Neural cell (in vitro differentiated cells): ENCODE measurements around the gene MAOB. TPM values are rescaled to one million over a fixed set of nuclear protein-coding genes. Genes with fewer than 3 reads are reported as not detected.

Experiments used
- H2AFZ ChIP-seq: fragments of 200-600, 300-800 bp; sonication (generic), shearing (Covaris generic); 2 replicates; pipeline ENCODE4 v1.6.0; 2014; ENCODE audit warnings: low read depth, mild to moderate bottlenecking, antibody characterized with exemption, low read length, moderate library complexity
- H3F3A ChIP-seq: fragments of 200-600 bp; shearing (Covaris generic); 2 replicates; pipeline ENCODE4 v1.6.1; 2016; ENCODE audit warnings: mild to moderate bottlenecking, moderate library complexity, mixed read lengths, antibody characterized with exemption, low read length; ENCODE audit not compliant: insufficient read depth, poor library complexity, severe bottlenecking
- H3K27ac ChIP-seq: fragments of 200-600, 300-800 bp; sonication (generic), shearing (Covaris generic); 2 replicates; pipeline ENCODE4 v1.5.1; 2014; ENCODE audit warnings: mild to moderate bottlenecking, low read length, moderate library complexity
- H3K27me3 ChIP-seq: fragments of 300-800, 200-600 bp; sonication (generic), shearing (Covaris generic); 2 replicates; pipeline ENCODE4 v1.6.0; 2014; ENCODE audit warnings: mild to moderate bottlenecking, low read depth, low read length, moderate library complexity; ENCODE audit not compliant: insufficient read depth
- H3K36me3 ChIP-seq: fragments of 300-800, 200-600 bp; sonication (generic), shearing (Covaris generic); 2 replicates; pipeline ENCODE4 v1.5.1; 2014; ENCODE audit warnings: mild to moderate bottlenecking, antibody characterized with exemption, low read length, moderate library complexity; ENCODE audit not compliant: insufficient read depth
- H3K4me2 ChIP-seq: fragments of 300-800, 200-600 bp; sonication (generic), shearing (Covaris generic); 2 replicates; pipeline ENCODE4 v1.6.0; 2014; ENCODE audit warnings: mild to moderate bottlenecking, low read length
- H3K4me3 ChIP-seq: fragments of 300-800, 200-600 bp; sonication (generic), shearing (Covaris generic); 2 replicates; pipeline ENCODE4 v1.5.1; 2014; ENCODE audit warnings: mild to moderate bottlenecking, low read length, moderate library complexity
- H3K79me2 ChIP-seq: fragments of 200-600 bp; shearing (Covaris generic); replicated peaks from 2 replicates; pipeline ENCODE4 v1.6.0; 2014; ENCODE audit warnings: mild to moderate bottlenecking, low read length, moderate library complexity; ENCODE audit not compliant: insufficient read depth
- H3K9ac ChIP-seq: fragments of 300-800, 200-600 bp; sonication (generic), shearing (Covaris generic); 2 replicates; pipeline ENCODE4 v1.6.1; 2016; ENCODE audit warnings: mild to moderate bottlenecking, low read length, mixed read lengths
- H3K9me2 ChIP-seq: fragments of 200-600 bp; shearing (Covaris generic); 2 replicates; pipeline ENCODE4 v1.6.1; 2016; ENCODE audit warnings: mild to moderate bottlenecking, low read length, mixed read lengths; ENCODE audit not compliant: insufficient read depth
- H3K9me3 ChIP-seq: fragments of 200-600, 300-800 bp; sonication (generic), shearing (Covaris generic); 2 replicates; pipeline ENCODE4 v1.6.1; 2016; ENCODE audit warnings: mild to moderate bottlenecking, mixed run types, low read length, moderate library complexity, mixed read lengths
- H4K20me1 ChIP-seq: fragments of 200-600 bp; shearing (Covaris generic); 2 replicates; pipeline ENCODE4 v1.6.1; 2016; ENCODE audit warnings: mild to moderate bottlenecking, mixed run types; ENCODE audit not compliant: insufficient read depth
- EP300 ChIP-seq: fragments of 450-650 bp; conservative IDR thresholded peaks from 2 replicates; pipeline ENCODE4 v1.6.1; 2014; ENCODE audit warnings: antibody characterized with exemption, mild to moderate bottlenecking, moderate library complexity; ENCODE audit not compliant: poor library complexity, severe bottlenecking
- EZH2 ChIP-seq: fragments of 200-600, 300-800 bp; shearing (Covaris generic), sonication (generic); IDR thresholded peaks from 2 replicates; pipeline ENCODE4 v1.6.1; 2014; ENCODE audit warnings: antibody characterized with exemption, low read length, borderline replicate concordance, mild to moderate bottlenecking; ENCODE audit not compliant: insufficient read depth, poor library complexity, severe bottlenecking
- MXI1 ChIP-seq: fragments of 450-650 bp; conservative IDR thresholded peaks from 2 replicates; pipeline ENCODE4 v1.6.1; 2014; ENCODE audit warnings: antibody characterized with exemption, mild to moderate bottlenecking; ENCODE audit not compliant: poor library complexity, severe bottlenecking
- POLR2AphosphoS5 ChIP-seq: IDR thresholded peaks from 2 replicates; pipeline ENCODE4 v1.6.1; 2012
- RAD21 ChIP-seq: fragments of 450-650 bp; conservative IDR thresholded peaks from 2 replicates; pipeline ENCODE4 v1.6.1; 2014; ENCODE audit warnings: antibody characterized with exemption, mild to moderate bottlenecking, moderate library complexity
- REST ChIP-seq: IDR thresholded peaks from 2 replicates; pipeline ENCODE4 v1.6.1; 2012; ENCODE audit warnings: borderline replicate concordance
- SMC3 ChIP-seq: fragments of 450-650 bp; conservative IDR thresholded peaks from 2 replicates; pipeline ENCODE4 v1.6.1; 2014; ENCODE audit warnings: antibody characterized with exemption, mild to moderate bottlenecking, moderate library complexity; ENCODE audit not compliant: poor library complexity
- TAF1 ChIP-seq: IDR thresholded peaks from 2 replicates; pipeline ENCODE4 v1.6.1; 2012; ENCODE audit warnings: low read depth
- polyA plus RNA-seq: library from polyadenylated mRNA; depleted of rRNA; stranded (reverse); fragments of >200 nt; gene quantifications from 2 replicates; pipeline ENCODE4 v1.2.3, GENCODE V29; 2014
- TF ChIP-seq, protein P1 (sequence below): fragments of 450-650 bp; IDR thresholded peaks from 2 replicates; pipeline ENCODE4 v1.5.1; 2014; ENCODE audit warnings: antibody characterized with exemption, mild to moderate bottlenecking, moderate library complexity; ENCODE audit not compliant: poor library complexity, severe bottlenecking

The MAOB gene
- polyA plus RNA-seq, 1 donor from 2014 or later: not detected

GRCh38 chrX:43735957-43736356 lies 146.3 kb downstream of the MAOB start:
- no peaks in the 10 kb centered on the region for H3K79me2 ChIP-seq
- TF ChIP-seq POLR2AphosphoS5 (no peak), SMC3 (no peak), TAF1 (no peak), EZH2 (no peak), EP300 (no peak), RAD21 (no peak), MXI1 (no peak), REST (no peak)
- TF ChIP-seq, protein P1, sequence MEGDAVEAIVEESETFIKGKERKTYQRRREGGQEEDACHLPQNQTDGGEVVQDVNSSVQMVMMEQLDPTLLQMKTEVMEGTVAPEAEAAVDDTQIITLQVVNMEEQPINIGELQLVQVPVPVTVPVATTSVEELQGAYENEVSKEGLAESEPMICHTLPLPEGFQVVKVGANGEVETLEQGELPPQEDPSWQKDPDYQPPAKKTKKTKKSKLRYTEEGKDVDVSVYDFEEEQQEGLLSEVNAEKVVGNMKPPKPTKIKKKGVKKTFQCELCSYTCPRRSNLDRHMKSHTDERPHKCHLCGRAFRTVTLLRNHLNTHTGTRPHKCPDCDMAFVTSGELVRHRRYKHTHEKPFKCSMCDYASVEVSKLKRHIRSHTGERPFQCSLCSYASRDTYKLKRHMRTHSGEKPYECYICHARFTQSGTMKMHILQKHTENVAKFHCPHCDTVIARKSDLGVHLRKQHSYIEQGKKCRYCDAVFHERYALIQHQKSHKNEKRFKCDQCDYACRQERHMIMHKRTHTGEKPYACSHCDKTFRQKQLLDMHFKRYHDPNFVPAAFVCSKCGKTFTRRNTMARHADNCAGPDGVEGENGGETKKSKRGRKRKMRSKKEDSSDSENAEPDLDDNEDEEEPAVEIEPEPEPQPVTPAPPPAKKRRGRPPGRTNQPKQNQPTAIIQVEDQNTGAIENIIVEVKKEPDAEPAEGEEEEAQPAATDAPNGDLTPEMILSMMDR: no peak

DNA sequence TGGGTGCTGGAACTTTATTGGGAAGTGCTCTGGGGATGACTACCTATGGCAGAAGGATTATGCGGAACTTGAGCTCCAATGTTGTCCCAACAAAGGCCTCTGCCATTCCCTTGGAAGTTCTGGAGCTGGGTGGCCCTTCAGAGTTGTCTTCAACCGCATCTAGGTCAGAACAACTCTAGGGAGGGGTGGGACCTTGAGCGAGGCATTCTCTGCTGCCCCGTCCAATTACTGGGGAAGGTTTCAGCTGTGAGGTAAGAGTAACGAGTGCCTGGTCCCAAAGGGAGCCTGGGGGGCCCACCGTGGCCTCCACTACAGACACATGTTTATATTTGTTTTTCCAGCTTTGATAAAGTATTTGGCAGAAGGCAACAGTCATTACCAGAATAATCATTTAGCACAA lies 146.7 kb downstream of the MAOB start:
- Histone ChIP-seq H3K27ac (no peak overlapping the region), H3K4me3 (no peak overlapping the region), H3K27me3 (no peaks in the 10 kb centered on the region), H3K79me2 (no peaks in the 10 kb centered on the region), H3F3A (no peaks in the 10 kb centered on the region), H2AFZ (no peak overlapping the region), H3K9me2 (no peaks in the 10 kb centered on the region), H3K4me2 (no peak overlapping the region), H3K9ac (no peak overlapping the region), H4K20me1 (no peaks in the 10 kb centered on the region), H3K36me3 (no peaks in the 10 kb centered on the region), H3K9me3 (no peaks in the 10 kb centered on the region)
- no peak for TF ChIP-seq POLR2AphosphoS5
- no peak for TF ChIP-seq EZH2
- no peak for TF ChIP-seq RAD21
- TF ChIP-seq SMC3: no peak
- no peak for TF ChIP-seq REST
- no peak for TF ChIP-seq TAF1

More at GRCh38 chrX:43735957-43736356, 146.3 kb downstream of the MAOB start:
- Histone ChIP-seq H3K36me3 (no peaks in the 10 kb centered on the region), H3F3A (no peaks in the 10 kb centered on the region), H3K27me3 (no peaks in the 10 kb centered on the region), H3K9me3 (no peaks in the 10 kb centered on the region), H3K9ac (no peak overlapping the region), H3K9me2 (no peaks in the 10 kb centered on the region), H4K20me1 (no peaks in the 10 kb centered on the region), H2AFZ (no peak overlapping the region), H3K27ac (no peak overlapping the region), H3K4me3 (no peak overlapping the region), H3K4me2 (no peak overlapping the region)
